Measurements from ENCODE around the gene SHOX. TPM values are rescaled to one million over a fixed set of nuclear protein-coding genes. Genes with fewer than 3 reads are reported as not detected.
"Not testable (repeated sequence)": the region's sequence is repeated elsewhere in the genome, so short reads cannot be mapped to it uniquely, and the experiment has no call there.

The SHOX gene
- total and polyA plus RNA-seq, 2 experiments from 2014 or later = not detected

GRCh38 chrX:625137-625691, 5.4 kb upstream of the SHOX start:
- Histone ChIP-seq H3K27ac (no peak overlapping the region), H3K9me3 (ENCODE audit: low read depth) (no peaks in the 10 kb centered on the region), H3K4me1 (ENCODE audit: low read depth) (no peaks in the 10 kb centered on the region), H3K36me3 (no peaks in the 10 kb centered on the region), H3K4me3 (no peak overlapping the region), H3K27me3 (peaks cover 89% of the 10 kb centered on the region)
- no peak for DNase-seq (ENCODE audit: low read depth in 1 of 2, low spot score in 1 of 2)
- no peak for TF ChIP-seq CTCF (IDR thresholded peaks at IDR 0.05; ENCODE audit: low read depth, low read length)

GRCh38 chrX:626047-626446, 4.5 kb upstream of the SHOX start:
- not testable (repeated sequence) for H3K4me3 ChIP-seq; DNase-seq (ENCODE audit: low read depth in 1 of 2, low spot score in 1 of 2); H3K36me3 ChIP-seq; H3K4me1 ChIP-seq (ENCODE audit: low read depth); H3K27ac ChIP-seq; H3K9me3 ChIP-seq (ENCODE audit: low read depth)
- peaks cover 89% of the 10 kb centered on the region for H3K27me3 ChIP-seq

- no peak for DNase-seq (ENCODE audit: low read depth in 1 of 2, low spot score in 1 of 2)
- no peaks in the 10 kb centered on the region for H3K36me3 ChIP-seq
- TF ChIP-seq CTCF (IDR thresholded peaks at IDR 0.05; ENCODE audit: low read depth, low read length) = no peak
- no peak overlapping the region for H3K27ac ChIP-seq
- H3K4me3 ChIP-seq = no peak overlapping the region
- H3K4me1 ChIP-seq (ENCODE audit: low read depth) = no peaks in the 10 kb centered on the region
- peaks cover 89% of the 10 kb centered on the region for H3K27me3 ChIP-seq
- no peaks in the 10 kb centered on the region for H3K9me3 ChIP-seq (ENCODE audit: low read depth)
Observed at GRCh38 chrX:626745-627509, 3.7 kb upstream of the SHOX start.

GRCh38 chrX:627510-627981, 3.0 kb upstream of the SHOX start:
- H3K27me3 ChIP-seq = peaks cover 90% of the 10 kb centered on the region
- H3K4me1 ChIP-seq (ENCODE audit: low read depth) = no peaks in the 10 kb centered on the region
- H3K27ac ChIP-seq = no peak overlapping the region
- no peaks in the 10 kb centered on the region for H3K9me3 ChIP-seq (ENCODE audit: low read depth)
- DNase-seq (ENCODE audit: low read depth in 1 of 2, low spot score in 1 of 2) = no peak
- no peak for TF ChIP-seq CTCF (IDR thresholded peaks at IDR 0.05; ENCODE audit: low read depth, low read length)
- no peaks in the 10 kb centered on the region for H3K36me3 ChIP-seq
- no peak overlapping the region for H3K4me3 ChIP-seq

- no peak overlapping the region for H3K27ac ChIP-seq
- H3K4me1 ChIP-seq (ENCODE audit: low read depth) = no peaks in the 10 kb centered on the region
- DNase-seq (ENCODE audit: low read depth in 1 of 2, low spot score in 1 of 2) = no peak
- no peaks in the 10 kb centered on the region for H3K36me3 ChIP-seq
- TF ChIP-seq CTCF (IDR thresholded peaks at IDR 0.05; ENCODE audit: low read depth, low read length) = no peak
- H3K27me3 ChIP-seq = peaks cover 90% of the 10 kb centered on the region
- H3K9me3 ChIP-seq (ENCODE audit: low read depth) = no peaks in the 10 kb centered on the region
- no peak overlapping the region for H3K4me3 ChIP-seq
Observed at GRCh38 chrX:627995-628394, 2.6 kb upstream of the SHOX start.
